CD4-positive, alpha-beta T cell treated with Interleukin-2 at 100 ng/mL for 4 hours (primary cell): ENCODE measurements around the gene USP1.
A peak's percentile ranks its signal among the peaks of the same experiment; 100 is the strongest.

Experiments used
- DNase-seq: peaks from one replicate; pipeline ENCODE4 v3.0.0-alpha.2; 2020; ENCODE audit warnings: low spot score

The USP1 gene, protein sequence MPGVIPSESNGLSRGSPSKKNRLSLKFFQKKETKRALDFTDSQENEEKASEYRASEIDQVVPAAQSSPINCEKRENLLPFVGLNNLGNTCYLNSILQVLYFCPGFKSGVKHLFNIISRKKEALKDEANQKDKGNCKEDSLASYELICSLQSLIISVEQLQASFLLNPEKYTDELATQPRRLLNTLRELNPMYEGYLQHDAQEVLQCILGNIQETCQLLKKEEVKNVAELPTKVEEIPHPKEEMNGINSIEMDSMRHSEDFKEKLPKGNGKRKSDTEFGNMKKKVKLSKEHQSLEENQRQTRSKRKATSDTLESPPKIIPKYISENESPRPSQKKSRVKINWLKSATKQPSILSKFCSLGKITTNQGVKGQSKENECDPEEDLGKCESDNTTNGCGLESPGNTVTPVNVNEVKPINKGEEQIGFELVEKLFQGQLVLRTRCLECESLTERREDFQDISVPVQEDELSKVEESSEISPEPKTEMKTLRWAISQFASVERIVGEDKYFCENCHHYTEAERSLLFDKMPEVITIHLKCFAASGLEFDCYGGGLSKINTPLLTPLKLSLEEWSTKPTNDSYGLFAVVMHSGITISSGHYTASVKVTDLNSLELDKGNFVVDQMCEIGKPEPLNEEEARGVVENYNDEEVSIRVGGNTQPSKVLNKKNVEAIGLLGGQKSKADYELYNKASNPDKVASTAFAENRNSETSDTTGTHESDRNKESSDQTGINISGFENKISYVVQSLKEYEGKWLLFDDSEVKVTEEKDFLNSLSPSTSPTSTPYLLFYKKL

DNA sequence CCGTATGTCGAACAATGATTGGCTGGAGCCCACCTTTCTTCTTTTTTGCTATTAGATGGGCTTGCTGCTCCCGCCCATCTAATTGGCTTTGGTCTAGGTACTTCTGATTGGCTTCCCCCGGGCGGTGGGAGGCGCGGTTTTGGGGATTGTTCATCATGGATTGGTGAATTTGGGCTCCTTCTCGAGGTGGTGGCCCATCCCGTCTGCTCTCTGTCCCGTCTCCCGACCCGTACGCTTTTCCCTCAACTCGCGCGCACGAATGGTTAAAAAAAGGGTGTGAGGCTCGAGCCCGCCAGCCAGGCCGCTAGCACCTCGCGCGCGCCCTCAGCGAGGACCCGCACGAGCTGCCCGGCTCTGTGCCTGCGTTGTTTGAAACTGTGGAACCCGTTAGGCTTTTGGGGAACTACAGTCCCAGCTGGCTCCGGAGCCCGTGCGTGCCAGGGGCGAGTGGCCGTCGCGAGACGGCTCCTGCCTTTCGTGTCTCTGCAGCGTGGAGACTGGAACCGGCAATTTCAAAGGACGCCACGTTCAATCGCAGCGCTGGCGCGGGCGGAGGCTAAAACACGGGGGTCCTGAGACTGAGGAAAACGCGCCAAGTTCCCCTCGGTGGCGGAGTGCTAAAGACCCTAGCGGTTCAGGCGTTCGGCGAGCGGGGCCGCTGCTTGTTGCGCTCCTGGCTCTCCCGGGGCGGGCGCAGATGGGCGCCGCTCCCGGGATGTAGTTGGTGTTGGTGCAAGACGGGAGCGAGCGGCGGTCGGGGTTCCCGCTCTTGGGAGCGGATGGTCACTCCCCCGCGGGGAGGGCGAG lies at the start of gene USP1:
Gene USP1, plus strand, starts transcription at position 584 of the 807 bp plus-strand sequence. CDS start 2,819 bp downstream, outside the sequence.
- peak; percentile 99 for DNase-seq

DNA sequence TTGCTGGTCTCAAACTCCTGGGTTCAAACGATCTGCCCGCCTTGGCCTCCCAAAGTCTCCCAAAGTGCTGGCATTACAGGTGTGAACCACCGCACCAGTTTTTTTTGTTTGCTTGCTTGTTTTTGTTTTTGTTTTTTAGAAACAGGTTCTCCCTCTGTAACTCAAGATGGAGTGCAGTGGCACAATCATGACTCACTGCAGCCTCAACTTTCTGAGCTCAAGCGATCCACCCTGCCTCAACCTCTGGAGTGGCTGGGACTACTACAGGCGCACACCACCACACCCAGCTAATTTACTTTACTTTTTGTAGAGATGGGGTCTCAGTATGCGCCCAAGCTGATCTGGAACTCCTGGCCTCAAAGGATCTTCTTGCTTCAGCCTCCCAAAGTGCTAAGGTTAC lies 47.3 kb upstream of the USP1 start:
- no peak for DNase-seq

DNA sequence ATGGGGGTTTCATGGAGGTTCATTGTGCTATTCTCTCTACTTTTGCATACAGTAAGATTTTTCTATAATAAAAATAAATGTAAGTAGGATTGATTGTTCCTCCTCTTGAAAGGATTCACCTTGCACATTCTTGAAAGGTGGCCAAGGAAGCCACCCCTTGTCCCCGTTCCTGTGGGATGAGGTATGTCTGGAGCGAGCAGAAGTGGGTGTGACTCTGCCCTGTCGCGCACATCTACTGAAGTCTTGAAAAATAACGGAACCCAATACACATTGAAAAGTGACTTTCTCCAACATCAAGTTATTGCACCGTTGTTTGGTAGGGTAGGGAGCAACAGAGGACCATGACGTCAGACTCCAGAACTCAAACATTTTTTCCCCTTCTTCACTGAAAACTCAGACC lies 46.8 kb upstream of the USP1 start:
- DNase-seq = no peak

DNA sequence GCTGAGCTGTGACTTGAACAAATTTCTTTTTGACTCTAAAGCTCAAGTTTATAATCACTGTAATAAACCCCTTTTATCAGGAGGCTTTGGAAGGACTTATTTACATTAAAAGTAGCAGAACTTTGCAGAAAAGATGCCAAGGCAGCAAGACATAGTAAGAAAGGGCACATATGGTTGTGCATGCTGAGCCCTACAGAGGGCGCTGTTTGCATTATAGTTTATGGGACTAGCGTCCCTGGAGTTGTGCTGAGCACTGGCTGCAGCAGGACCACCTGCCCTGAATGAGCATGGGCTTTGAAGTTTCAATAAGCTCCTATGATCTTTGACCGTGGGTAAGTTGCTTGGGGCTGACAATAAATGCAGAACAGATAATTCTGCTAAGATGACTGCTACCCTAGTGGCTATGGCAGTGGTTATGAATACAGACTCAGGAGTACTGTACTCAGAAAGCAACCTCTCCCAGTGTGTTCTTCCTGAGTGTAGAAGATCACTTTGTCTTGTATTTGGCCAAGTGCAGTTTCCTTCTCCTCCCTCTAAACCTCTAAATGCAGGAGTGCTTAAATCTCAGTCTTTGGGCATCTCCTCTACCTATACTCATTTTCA lies 45.4 kb upstream of the USP1 start:
- DNase-seq = peak; percentile 11

DNA sequence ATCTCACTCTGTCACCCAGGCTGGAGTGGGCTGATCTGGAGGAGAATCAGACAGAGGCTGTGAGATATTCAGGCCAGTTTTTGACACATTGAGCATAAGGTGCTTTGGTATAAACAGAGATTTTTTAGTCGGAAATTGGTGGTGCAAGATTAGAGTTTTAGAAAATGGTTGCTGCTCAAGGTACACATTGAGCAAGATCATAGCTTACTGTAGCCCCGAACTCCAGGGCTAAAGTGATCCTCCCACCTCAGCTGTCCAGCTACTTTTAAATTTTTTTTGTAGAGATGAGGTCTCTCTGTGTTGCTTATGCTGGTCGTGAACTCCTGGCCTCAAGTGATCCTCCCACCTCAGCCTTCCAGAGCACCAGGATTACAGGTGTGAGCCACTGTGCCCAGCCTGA lies 43.9 kb upstream of the USP1 start:
- DNase-seq = no peak

DNA sequence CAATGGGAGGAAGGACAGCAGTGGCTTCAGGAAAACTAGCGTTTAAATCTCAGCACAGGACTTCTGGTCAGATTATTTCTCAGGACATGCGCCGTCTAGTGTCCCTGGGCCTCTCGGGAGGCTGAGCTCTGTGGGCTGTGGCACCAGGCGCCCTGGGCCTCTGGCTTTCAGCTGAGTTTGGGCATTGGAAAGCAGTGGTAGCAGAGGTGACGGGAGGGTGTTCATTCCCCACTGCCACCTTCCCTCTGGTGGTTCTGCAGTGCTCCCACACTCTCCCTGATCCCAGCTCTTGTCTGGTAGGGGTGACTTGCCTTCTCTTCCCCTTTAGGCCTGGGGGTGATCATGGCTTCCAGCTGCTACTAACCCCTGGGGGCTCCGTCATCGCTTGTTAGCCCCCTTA lies 42.2 kb upstream of the USP1 start:
- no peak for DNase-seq

DNA sequence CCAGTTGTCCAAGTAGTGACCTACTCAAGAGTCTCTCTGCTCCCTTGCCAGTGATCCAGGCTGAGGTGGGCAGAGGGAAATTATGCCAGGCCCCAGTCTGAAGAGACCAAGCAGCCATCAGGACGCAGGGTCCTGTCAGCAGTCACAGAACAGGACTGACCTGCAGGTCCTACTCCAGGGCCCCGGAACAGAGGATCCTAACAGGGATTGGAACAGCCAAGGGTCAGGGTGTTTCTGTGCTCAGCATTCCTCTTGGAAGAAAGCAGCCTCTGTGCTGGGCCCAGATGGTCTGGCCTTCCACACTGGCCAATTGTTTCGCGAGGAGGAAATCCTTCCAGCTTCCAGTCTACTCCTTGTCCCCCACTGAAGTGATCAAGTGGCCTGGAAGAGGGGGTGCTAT lies 41.6 kb upstream of the USP1 start:
- DNase-seq = no peak

DNA sequence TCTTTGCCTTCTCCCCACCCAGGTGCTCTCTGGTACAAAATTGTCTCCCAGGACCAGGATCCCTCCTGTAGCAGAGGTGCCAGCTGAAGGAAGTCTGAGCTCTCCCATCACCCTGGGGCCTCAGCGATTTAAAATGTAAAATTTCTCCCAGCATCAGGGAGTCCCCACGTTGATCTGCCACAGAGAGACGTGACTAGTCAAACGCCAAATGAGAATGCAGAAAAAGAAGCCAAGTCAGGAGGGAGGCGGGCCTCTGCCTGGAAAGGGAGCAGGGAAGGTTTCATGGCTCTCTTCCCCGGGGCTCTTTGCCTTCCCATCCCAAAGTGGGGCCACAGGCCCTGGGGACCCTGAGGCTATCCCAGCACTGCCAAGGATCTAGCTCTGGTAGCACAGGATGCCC lies 40.0 kb upstream of the USP1 start:
- no peak for DNase-seq

DNA sequence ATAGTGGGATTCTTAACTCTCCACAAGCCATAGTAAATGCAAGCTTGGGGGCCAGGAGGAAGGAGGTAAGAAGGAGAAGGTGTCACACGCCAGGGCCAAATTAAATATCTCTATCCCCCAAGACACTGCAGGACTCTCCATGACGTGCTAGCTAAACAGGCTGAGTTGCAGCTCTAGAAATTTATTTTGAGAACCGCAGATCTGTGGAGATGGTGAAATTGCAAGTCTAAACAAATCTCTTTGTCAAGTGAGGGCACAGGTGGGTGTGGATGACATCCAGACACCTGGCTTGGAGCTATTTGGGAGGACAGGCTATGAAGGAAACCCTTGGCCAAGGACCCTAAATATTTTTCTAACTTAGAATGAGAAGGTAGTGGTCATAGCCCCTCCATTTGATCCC lies 39.5 kb upstream of the USP1 start:
- no peak for DNase-seq

DNA sequence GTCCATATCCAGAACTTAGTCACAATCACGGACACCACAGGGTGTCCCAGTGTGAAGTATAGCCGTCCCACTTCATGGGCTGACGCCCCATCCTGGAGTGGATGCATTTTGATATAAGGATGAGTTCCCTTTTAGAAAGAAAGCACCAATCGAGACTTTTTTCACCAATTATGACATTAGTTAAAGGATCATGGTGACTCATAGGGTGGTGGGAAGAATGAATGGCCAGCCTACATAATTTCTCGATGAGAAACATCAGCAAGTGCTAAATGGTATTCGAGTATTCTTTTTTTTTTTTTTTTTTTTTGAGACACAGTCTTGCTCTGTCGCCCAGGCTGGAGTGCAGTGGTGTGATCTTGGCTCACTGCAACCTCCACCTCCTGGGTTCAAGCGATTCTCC lies 38.5 kb upstream of the USP1 start:
- no peak for DNase-seq

DNA sequence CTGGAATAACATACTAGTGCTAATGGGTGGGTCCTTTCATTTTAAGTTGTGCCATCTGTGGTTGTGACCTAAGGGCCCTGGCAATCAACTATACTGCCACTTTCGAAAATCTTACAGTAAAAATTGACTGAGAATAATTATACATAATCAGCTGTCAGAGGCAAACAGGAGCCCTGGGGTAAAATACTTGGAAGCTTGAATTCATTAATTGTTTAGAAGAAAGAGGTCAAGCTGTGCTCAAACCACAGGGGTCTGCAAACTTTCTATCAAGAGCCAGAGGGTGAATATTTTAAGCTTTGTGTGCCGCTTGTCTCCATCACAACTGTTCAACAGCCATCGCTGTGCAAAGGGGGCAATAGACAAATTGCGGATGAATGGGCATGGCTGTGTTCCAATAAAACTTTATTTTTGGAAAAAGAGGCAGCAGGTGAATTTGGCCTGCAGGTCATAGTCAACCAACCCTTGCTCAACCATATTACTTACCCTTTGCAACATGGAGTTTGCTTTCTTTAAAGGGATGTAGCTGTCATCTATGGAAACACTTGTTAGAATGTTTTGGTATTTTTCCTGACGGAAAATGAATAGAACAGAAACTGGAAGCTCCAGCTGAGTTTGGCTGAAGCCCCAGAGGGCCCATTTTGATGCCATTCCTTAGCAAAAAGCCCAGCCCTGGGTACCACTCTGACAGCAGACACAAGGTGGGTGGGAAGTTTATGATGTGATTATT lies 35.7 kb upstream of the USP1 start:
- DNase-seq = no peak

DNA sequence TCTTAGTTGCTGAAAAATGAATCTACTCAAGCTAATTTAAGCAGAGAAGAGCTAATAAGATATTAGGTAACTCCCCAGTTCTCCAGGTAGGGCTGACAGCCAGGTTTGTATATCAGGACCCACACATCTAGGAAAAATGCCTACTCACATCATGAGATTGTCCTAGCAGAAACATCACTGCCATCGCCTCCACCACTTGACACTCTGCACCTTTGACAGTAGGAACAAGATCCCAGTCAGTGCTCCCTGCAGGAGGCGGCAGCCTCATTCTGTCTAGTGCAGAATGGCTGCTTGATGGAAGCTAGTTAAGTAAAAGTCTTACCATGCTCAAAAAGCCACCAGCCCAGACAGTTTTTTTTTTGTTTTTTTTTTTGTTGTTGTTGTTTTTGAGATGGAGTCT lies 31.6 kb upstream of the USP1 start:
- no peak for DNase-seq

DNA sequence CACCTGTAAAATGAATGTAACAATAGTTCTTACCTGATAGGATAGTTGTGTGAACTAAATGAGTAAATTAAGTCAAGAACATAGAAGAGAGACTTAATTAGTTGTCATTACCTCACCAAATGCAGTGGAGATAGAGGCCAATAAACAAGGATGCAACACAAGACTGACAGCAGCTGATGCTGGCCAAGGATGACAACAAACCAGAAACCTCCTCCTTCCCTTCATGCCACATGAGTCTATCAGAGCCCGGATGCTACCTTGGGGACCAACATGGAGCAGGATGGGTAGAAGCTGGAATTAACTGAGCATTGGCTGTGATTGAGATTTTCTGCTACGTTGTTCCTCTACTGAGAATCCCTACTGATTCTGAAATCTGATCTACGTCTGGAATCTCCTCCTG lies 30.3 kb upstream of the USP1 start:
- DNase-seq = no peak

DNA sequence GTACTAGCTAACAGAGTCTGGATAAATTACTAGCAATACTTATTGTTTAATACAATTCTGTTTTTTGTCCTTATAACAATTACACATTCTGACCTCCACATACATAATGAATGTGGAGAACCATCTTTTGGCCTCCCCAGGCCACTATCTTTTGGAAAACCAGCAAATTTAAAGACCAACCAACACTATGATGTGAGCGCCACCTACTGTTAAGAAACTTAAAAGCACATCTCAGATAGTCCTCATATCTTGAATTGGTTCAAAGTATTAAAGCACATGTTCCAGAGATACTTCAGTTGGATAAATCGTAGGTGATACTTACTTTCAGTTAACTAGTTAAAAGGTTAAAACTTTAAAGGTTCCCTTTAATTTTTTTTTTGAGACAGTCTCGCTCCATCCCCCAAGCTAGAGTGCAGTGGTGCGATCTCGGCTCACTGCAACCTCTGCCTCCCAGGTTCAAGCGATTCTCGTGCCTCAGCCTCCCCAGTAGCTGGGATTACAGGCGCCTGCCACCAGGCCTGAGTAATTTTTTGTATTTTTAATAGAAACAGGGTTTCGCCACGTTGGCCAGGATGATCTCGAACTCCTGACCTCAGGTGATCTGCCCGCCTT lies 29.3 kb upstream of the USP1 start:
- peak; percentile 54 for DNase-seq

DNA sequence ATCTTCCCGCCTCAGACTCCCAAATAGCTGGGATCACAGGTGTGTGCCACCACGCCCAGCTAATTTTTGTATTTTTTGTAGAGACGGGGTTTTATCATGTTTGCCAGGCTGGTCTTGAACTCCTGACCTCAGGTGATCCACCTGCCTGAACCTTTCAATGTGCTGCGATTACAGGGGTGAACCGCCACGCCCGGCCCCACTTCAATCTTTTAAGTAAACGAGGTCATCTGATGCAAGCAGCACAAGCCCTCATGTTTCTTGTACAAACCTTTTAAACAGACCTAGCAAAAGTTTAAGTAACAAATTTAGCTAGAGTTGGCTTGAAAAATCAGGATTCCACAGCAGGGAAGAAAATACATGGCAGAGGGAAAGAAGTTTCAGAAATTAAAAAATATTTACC lies 21.2 kb upstream of the USP1 start:
- no peak for DNase-seq

DNA sequence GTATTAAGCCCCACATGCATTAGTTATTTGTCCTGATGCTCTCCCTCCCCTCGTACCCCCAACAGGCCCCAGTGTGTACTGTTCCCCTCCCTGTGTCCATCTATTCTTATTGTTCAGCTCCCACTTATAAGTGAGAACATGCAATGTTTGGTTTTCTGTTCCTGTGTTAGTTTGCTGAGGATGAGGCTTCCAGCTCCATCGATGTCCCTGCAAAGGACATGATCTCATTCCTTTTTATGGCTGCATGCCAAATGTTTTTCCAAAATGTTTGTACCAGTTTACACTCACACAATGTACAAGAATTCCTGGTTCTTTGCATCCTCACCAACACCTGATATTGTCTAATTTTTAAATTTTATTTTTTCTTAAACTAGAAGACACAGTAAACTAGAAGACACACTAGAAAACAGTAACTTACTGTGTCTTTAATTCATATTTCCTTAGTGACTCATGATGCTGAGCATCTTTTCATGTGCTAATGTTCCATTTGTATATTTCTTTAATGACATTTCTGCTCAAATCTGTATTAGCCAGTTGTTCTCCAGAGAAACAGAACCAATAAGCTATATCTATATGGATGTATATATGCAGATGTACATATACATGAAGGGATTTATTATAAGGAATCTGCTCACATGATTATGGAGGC lies 19.4 kb upstream of the USP1 start:
- DNase-seq = no peak

DNA sequence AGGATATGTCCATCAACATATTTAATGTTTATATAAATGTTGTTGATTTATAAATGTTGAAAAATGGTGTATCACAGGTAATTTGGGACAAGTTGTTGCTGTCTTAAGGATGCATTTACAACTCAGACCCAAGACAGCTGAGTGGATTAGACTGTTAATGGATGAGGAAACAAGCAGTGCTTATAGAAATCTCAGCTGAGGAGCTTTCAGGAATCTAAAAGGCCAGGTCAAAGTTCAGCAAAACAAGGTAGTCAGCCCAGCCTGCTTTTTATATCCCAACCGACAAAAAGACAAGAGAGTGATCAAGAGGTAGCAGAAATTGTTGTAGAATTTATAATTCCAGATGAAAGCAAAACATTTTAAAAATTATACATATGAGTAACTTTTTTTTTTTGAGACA lies 16.6 kb upstream of the USP1 start:
- no peak for DNase-seq

DNA sequence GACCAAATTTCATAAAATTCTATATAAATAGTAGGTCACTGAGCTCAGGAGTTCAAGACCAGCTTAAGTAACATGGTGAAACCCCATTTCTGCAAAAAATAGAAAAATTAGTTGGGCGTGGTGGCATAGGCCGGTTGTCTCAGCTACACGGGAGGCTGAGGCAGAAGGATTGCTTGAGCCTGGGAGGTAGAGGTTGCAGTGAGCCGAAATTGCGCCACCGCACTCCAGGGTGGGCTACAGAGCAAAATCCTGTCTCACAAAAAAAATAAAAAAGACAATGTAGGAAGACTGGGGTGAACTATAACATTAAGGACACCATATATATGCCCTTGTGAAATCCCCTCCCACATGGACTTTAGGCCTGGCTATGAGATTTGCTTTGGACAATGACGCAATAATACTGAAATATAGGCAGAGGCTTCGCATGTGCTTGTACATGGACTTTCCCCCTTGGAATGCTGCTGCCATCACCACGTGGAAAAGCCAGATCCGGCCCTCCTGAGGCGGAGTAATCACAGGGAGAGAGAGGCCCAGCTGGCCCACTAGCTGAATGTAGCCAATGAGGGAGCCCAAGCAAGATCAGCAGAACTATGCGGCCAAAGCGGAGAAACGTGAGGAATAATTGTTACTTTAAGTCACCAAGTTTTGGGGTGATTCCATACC lies 13.1 kb upstream of the USP1 start:
- no peak for DNase-seq

DNA sequence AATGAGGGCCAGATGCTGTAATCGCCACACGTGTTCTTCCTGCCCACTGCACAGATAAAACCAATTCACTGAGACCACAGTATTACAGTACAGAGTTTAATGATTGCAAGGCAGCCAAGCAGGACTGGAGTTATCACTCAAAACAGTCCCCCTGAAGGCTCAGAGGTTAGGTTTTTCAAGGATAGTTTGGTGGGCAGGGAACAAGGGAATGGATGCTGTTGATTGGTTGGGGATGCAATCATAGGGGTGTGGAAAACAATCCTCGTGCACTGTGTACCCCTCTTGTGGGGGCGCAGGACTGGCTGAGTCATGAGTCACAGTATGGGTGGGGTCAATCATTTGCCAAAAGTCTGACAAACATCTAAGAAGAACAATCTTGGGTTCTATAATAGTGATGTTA lies 12.4 kb upstream of the USP1 start:
- no peak for DNase-seq

DNA sequence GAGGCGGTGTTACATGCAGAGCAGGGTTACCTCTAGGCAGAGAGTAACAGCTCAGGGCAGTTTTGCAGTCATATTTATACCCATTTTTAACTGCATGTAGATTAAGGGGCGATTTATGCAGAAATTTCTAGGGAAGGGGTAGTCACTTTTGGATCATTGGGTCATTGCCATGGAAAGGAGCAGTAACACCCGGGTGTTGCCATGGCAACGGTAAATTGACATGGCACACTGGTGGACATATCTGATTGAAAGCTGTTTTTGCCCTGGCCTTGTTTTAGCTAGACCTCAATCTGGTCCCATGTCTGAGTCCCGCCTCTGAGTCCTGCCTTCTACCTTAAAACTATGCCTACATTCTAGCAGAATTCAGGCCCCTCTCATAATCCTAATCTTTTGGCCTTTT lies 11.8 kb upstream of the USP1 start:
- no peak for DNase-seq
